GM19372 (cell line): ENCODE results near the gene FAM83C.

ENCODE experiments used
- ATAC-seq: cut with Tn5 transposase; IDR thresholded peaks from one replicate; pipeline ENCODE4 v1.9.1; 2021; ENCODE audit warnings: mild to moderate bottlenecking, low read depth, moderate library complexity; ENCODE audit not compliant: unreplicated experiment

Gene FAM83C

DNA sequence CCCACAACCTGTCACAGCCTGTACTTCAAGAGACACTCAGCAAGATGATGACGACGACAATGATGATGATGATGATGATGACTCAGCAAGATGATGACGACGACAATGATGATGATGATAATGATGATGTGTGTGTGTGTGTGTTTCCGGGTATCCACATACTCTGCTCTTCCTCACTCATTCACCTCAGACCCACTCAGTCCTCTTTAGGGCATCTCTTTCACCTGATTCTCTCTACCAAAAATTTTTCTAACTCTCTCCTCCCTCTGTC, 6.5 kb downstream of the FAM83C start:
- ATAC-seq, result no peak

GRCh38 chr20:35284992-35285805, 7.0 kb downstream of the FAM83C start:
- no peak for ATAC-seq

DNA sequence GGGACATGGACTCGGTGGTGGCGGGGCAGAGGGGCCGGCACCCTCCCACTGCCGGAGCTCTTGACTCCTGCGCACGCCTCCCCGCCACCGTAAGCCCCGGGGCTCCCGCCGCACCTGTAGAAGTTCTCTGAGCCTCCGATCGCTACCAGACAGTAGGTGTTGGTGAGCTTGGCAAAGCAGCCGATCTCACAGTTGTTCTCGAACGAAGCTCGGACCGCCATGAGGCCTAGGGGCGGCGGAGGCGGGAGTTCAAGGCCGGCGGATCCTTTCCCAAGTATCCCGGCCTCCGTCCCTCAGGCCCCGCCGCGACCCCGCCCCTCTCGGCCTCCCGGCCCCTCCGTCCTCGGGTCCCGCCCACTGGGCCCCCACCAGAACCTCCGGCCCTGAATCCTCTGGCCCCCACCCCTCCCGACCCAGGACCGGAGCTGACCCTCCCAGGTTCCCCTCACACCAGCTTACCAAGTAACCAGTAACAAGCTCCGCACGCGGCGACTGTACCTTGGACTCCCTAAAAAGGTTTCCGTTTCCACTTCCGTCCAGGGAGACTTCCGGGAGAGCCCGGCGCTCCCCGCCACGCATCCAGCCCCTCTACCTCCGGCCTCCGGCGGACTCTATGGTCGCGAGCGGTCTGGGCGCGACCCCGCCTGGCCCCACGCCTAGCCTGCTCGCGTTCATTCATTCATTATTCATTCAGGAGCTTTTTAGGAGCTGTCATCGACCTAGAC, 7.8 kb downstream of the FAM83C start, which contains the start of gene EIF6:
TSS of gene EIF6 (minus strand) at position 506 of the 725 bp plus-strand sequence. CDS start at position 221, 285 bp downstream.
- ATAC-seq, result peak; percentile 64

GRCh38 chr20:35283441-35284266, 8.6 kb downstream of the FAM83C start:
- no peak for ATAC-seq

GRCh38 chr20:35281506-35282101, 10.6 kb downstream of the FAM83C start:
- no peak for ATAC-seq

DNA sequence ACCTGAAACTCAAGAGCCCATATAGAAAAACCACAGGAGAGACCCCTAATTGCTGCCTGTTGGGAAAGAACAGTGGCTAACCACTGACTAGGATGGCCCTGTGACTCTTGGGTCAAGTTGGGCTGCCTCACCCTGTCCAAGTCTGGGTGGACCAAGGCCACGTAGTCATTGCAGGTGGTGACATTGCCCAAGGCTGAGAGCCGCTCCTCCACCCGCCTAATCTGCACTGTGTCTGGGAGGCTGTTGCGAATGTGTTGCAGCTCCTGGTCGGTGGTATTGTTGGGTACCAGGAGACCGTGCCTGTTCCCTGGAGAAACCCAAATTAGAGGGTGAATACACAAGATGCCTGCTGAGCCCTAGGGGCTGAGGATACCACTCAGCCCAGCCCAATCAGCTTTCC, 11.7 kb downstream of the FAM83C start:
- no peak for ATAC-seq

GRCh38 chr20:35279533-35280174, 12.6 kb downstream of the FAM83C start:
- no peak for ATAC-seq

GRCh38 chr20:35279040-35279439, 13.2 kb downstream of the FAM83C start:
- no peak for ATAC-seq

GRCh38 chr20:35277531-35278395, 14.5 kb downstream of the FAM83C start, which contains the start of gene MMP24OS:
Gene MMP24OS, minus strand, starts transcription at chr20:35278122. Its CDS starts 193 bp downstream, at chr20:35277929.
- ATAC-seq, result peak; percentile 83

- ATAC-seq, result no peak
Observed at GRCh38 chr20:35277127-35277526, 15.1 kb downstream of the FAM83C start.

GRCh38 chr20:35276408-35276807, 15.8 kb downstream of the FAM83C start:
- ATAC-seq, result no peak

DNA sequence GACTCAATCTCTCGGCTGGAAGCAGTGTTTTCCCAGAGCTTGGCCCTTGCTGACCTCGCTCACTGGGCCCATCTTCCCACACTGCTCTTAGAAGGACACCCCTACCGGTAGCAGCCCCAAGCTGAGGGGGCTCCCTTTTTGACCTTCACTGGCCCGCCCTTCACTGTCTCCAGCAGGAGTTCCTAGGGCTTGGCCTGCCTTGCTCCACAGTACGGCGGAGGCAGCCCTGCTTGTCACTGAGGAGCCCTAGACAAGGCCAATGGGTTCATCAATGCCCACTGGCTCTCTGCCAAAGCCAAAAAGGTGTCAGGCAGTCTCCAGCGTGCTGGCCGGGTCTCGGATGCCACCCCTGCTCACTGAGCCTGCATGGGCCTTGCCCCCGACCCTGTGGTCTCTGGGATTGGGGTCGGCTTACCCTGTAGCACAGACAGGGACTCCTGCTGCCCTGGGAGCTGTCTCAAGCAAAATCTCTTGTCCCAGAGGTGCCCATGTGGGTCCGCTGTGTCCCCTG, 16.4 kb downstream of the FAM83C start:
- ATAC-seq, result no peak

DNA sequence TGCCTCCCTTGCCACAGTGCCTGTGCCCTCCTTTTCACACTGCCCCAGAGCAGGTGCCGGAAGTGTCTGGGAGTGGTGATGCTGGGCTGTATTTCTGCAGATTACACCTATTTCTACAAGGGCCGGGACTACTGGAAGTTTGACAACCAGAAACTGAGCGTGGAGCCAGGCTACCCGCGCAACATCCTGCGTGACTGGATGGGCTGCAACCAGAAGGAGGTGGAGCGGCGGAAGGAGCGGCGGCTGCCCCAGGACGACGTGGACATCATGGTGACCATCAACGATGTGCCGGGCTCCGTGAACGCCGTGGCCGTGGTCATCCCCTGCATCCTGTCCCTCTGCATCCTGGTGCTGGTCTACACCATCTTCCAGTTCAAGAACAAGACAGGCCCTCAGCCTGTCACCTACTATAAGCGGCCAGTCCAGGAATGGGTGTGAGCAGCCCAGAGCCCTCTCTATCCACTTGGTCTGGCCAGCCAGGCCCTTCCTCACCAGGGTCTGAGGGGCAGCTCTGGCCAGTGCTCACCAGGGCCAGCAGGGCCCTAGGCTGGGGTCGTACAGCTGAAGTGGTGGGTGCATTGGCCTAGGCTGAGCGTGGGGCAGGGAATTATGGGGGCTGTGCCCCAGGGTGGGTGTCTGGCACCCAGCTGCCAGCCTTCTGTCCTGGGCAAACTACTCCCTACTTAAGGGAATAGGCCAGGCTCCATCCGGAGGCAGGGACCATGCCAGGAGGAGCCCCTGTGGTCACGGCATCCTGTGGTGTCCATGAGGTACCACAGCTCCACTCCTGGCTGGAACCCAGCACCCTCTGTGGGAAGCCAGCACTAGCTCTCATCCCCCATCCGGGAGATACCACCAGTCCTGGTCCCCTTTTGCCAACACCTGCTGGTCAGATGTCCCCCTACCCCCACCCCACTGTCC, 17.8 kb downstream of the FAM83C start:
- no peak for ATAC-seq

GRCh38 chr20:35273449-35274171, 18.6 kb downstream of the FAM83C start:
- ATAC-seq, result no peak

GRCh38 chr20:35271904-35272303, 20.3 kb downstream of the FAM83C start:
- ATAC-seq, result no peak

DNA sequence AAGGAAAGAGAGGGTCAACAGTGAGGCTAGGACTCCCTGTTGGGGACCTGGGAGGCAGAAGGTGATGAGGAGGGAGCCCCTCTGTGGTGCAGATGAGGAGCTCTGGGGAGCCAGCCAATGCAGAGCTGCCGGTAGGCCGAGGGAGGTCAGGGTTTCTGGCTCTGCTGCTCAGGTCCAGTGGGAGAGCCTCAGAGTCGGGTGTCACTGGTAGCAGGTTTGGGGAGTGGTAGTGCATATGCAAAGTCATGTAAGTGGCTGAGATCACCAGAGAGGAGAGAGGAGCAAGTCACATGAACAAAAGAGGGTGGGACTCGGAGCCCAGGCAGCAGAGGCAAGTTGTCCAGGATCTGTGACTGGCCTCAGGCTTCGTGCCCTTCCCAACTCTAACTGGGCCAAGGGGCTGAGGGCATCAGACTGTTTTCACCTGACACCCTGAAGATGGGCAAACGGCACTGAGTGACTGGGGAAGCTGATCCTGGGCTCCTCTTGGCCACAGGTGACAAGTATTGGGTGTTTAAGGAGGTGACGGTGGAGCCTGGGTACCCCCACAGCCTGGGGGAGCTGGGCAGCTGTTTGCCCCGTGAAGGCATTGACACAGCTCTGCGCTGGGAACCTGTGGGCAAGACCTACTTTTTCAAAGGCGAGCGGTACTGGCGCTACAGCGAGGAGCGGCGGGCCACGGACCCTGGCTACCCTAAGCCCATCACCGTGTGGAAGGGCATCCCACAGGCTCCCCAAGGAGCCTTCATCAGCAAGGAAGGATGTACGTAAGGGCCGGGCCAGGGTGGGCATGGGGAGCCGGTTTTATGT, 20.9 kb downstream of the FAM83C start:
- ATAC-seq, result no peak
